ENCODE measurements around the gene UBL5. TPM values are rescaled to one million over a fixed set of nuclear protein-coding genes. Genes with fewer than 3 reads are reported as not detected.

UBL5 gene
- total RNA-seq, 1 donor from 2014 or later, result 547 TPM

DNA sequence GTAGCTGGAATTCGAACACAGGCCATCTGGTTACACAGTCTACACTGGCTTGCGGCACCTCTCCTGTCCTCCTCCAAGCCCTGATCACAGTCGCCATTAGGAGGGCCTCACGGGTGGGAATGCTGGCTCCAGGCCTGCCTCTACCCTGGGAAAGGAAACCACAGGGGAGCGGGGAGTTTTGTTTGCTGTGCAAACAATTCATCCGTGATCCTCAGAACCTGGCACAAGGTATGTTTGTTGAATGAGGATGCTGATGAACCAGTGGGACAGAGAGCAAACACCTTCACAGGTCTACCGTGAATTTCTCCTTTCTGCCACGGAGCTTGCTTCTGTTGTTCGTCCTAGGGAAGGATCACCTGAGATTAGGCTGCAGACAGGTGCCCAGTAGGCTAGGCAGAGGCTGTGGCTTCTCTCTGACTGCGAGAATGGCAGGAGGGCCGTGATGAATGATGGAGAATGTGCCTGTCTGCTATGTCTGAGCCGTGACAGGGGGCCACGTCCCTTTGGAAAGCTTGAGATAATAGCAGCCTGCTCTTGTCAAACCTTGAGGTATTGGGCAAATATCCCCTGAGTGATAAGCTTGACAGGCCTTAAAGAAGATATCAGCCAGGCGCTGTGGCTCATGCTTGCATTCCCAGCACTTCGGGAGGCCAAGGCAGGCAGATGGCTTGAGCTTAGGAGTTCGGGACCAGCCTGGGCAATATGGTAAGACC is 44.1 kb downstream of the UBL5 start:
- TF ChIP-seq, protein P1, sequence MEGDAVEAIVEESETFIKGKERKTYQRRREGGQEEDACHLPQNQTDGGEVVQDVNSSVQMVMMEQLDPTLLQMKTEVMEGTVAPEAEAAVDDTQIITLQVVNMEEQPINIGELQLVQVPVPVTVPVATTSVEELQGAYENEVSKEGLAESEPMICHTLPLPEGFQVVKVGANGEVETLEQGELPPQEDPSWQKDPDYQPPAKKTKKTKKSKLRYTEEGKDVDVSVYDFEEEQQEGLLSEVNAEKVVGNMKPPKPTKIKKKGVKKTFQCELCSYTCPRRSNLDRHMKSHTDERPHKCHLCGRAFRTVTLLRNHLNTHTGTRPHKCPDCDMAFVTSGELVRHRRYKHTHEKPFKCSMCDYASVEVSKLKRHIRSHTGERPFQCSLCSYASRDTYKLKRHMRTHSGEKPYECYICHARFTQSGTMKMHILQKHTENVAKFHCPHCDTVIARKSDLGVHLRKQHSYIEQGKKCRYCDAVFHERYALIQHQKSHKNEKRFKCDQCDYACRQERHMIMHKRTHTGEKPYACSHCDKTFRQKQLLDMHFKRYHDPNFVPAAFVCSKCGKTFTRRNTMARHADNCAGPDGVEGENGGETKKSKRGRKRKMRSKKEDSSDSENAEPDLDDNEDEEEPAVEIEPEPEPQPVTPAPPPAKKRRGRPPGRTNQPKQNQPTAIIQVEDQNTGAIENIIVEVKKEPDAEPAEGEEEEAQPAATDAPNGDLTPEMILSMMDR (IDR thresholded peaks at IDR 0.05; ENCODE audit: insufficient read depth, low read depth, low read length), result no peak
- no peak for TF ChIP-seq EZH2 (IDR thresholded peaks at IDR 0.05; ENCODE audit: insufficient read depth, low read length)
- Mint-ChIP-seq H3K36me3 (ENCODE audit: low read depth, unreplicated experiment) (peaks cover 11% of the 10 kb centered on the region), H3K4me3 (ENCODE audit: unreplicated experiment) (no peak overlapping the region), H3K27me3 (ENCODE audit: low read depth, unreplicated experiment) (peaks cover 2% of the 10 kb centered on the region), H3K9me3 (ENCODE audit: unreplicated experiment) (no peaks in the 10 kb centered on the region), H3K4me1 (ENCODE audit: low read depth, unreplicated experiment) (peaks cover 2% of the 10 kb centered on the region), H3K27ac (ENCODE audit: unreplicated experiment) (no peak overlapping the region)
- H3K27me3 ChIP-seq (ENCODE audit: insufficient read depth, low read length), result peaks cover 3% of the 10 kb centered on the region
- FAIRE-seq (no peak), DNase-seq (ENCODE audit: low read depth) (no peak)
- H3K36me3 ChIP-seq (ENCODE audit: insufficient read depth, low read length), result no peaks in the 10 kb centered on the region
- H3K79me2 ChIP-seq (ENCODE audit: insufficient read depth, low read length), result no peaks in the 10 kb centered on the region
- H3K27ac ChIP-seq (ENCODE audit: low read depth, low read length), result no peak overlapping the region
- no peak overlapping the region for H3K4me2 ChIP-seq (ENCODE audit: low read length)
- H3K4me3 ChIP-seq (ENCODE audit: insufficient read depth, low read depth, low read length), result no peak overlapping the region
- no peak overlapping the region for H3K9ac ChIP-seq (ENCODE audit: low read length)
- H4K20me1 ChIP-seq (ENCODE audit: insufficient read depth, low read length), result no peaks in the 10 kb centered on the region
- H2AFZ ChIP-seq (ENCODE audit: low read depth, low read length), result no peak overlapping the region
- H3K4me1 ChIP-seq (ENCODE audit: insufficient read depth, low read length), result no peaks in the 10 kb centered on the region
- H3K9me3 ChIP-seq (ENCODE audit: insufficient read depth, low read depth, low read length), result no peaks in the 10 kb centered on the region

DNA sequence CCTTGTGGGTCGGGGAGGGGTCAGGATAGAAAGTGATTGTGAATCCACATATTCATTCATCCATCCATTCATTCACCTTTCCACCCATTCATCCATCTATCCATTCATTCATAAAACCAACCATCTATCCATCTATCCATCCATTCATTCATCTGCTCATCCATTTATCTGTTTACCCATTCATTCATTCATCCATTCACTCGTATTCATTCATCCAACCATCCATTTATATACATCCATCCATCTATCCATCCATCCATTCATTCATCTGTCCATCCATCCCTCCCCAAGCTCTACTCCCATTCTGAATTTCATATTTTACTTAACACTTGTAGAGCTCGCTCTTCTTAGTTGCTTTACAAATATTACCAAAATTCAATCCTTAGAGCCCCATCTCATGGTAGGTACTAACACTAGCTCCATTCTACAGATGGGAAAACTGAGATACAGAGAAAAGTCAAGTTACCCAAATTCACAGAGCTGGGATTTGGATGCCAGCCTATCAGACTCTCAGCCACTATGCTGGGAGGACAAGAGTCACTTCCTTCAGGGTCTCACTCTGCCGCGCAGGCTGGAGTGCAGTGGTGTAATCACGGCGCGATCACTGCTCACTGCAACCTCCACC is 45.0 kb downstream of the UBL5 start:
- H4K20me1 ChIP-seq (ENCODE audit: insufficient read depth, low read length), result no peaks in the 10 kb centered on the region
- Mint-ChIP-seq H3K9me3 (ENCODE audit: unreplicated experiment) (no peaks in the 10 kb centered on the region), H3K27me3 (ENCODE audit: low read depth, unreplicated experiment) (no peaks in the 10 kb centered on the region), H3K36me3 (ENCODE audit: low read depth, unreplicated experiment) (peaks cover 11% of the 10 kb centered on the region), H3K4me3 (ENCODE audit: unreplicated experiment) (no peak overlapping the region), H3K27ac (ENCODE audit: unreplicated experiment) (no peak overlapping the region), H3K4me1 (ENCODE audit: low read depth, unreplicated experiment) (peaks cover 2% of the 10 kb centered on the region)
- H3K36me3 ChIP-seq (ENCODE audit: insufficient read depth, low read length), result no peaks in the 10 kb centered on the region
- no peaks in the 10 kb centered on the region for H3K4me1 ChIP-seq (ENCODE audit: insufficient read depth, low read length)
- H3K4me3 ChIP-seq (ENCODE audit: insufficient read depth, low read depth, low read length), result no peak overlapping the region
- DNase-seq (ENCODE audit: low read depth) (no peak), FAIRE-seq (no peak)
- H3K27ac ChIP-seq (ENCODE audit: low read depth, low read length), result no peak overlapping the region
- no peak overlapping the region for H3K9ac ChIP-seq (ENCODE audit: low read length)
- H3K9me3 ChIP-seq (ENCODE audit: insufficient read depth, low read depth, low read length), result no peaks in the 10 kb centered on the region
- TF ChIP-seq, protein P1 (IDR thresholded peaks at IDR 0.05; ENCODE audit: insufficient read depth, low read depth, low read length), result no peak
- no peak for TF ChIP-seq EZH2 (IDR thresholded peaks at IDR 0.05; ENCODE audit: insufficient read depth, low read length)
- no peak overlapping the region for H2AFZ ChIP-seq (ENCODE audit: low read depth, low read length)
- no peaks in the 10 kb centered on the region for H3K79me2 ChIP-seq (ENCODE audit: insufficient read depth, low read length)
- H3K4me2 ChIP-seq (ENCODE audit: low read length), result no peak overlapping the region
- peaks cover 3% of the 10 kb centered on the region for H3K27me3 ChIP-seq (ENCODE audit: insufficient read depth, low read length)

Data from astrocyte (in vitro differentiated cells and primary cell).